ENCODE measurements around the gene PRCP. TPM values are rescaled to one million over a fixed set of nuclear protein-coding genes. Genes with fewer than 3 reads are reported as not detected.

Gene PRCP
- total RNA-seq, 1 donor from 2014 or later: 71.0 TPM

- Histone ChIP-seq H3K36me3 (ENCODE audit: control insufficient read depth in 3 of 3, insufficient read depth in 3 of 3, low read length in 3 of 3) (no peaks in the 10 kb centered on the region), H3K9me3 (ENCODE audit: control insufficient read depth in 3 of 3, low read length in 3 of 3) (no peaks in the 10 kb centered on the region), H3K4me1 (ENCODE audit: control insufficient read depth in 3 of 3, insufficient read depth in 3 of 3, low read length in 3 of 3) (no peaks in the 10 kb centered on the region), H3K27ac (ENCODE audit: low read depth, low read length) (no peak overlapping the region), H3K27me3 (ENCODE audit: control insufficient read depth in 3 of 3, insufficient read depth in 3 of 3, low read length in 3 of 3) (no peaks in the 10 kb centered on the region), H3K4me3 (ENCODE audit: low read length in 3 of 3) (no peak overlapping the region), H3K9ac (ENCODE audit: low read depth in 1 of 3, low read length in 3 of 3) (no peak overlapping the region)
Observed at GRCh38 chr11:82908311-82908710, 8.1 kb upstream of the PRCP start.

- Histone ChIP-seq H3K9ac (ENCODE audit: low read depth in 1 of 3, low read length in 3 of 3) (peak overlapping the region in 1 of 3 donors; percentile 6), H3K27me3 (ENCODE audit: control insufficient read depth in 3 of 3, insufficient read depth in 3 of 3, low read length in 3 of 3) (no peaks in the 10 kb centered on the region), H3K4me3 (ENCODE audit: low read length in 3 of 3) (no peak overlapping the region), H3K9me3 (ENCODE audit: control insufficient read depth in 3 of 3, low read length in 3 of 3) (no peaks in the 10 kb centered on the region), H3K27ac (ENCODE audit: low read depth, low read length) (no peak overlapping the region), H3K4me1 (ENCODE audit: control insufficient read depth in 3 of 3, insufficient read depth in 3 of 3, low read length in 3 of 3) (no peaks in the 10 kb centered on the region), H3K36me3 (ENCODE audit: control insufficient read depth in 3 of 3, insufficient read depth in 3 of 3, low read length in 3 of 3) (no peaks in the 10 kb centered on the region)
Observed at GRCh38 chr11:82907371-82907770, 7.1 kb upstream of the PRCP start.

- H3K9ac ChIP-seq (ENCODE audit: low read depth in 1 of 3, low read length in 3 of 3): no peak overlapping the region
- no peak overlapping the region for H3K27ac ChIP-seq (ENCODE audit: low read depth, low read length)
- H3K4me1 ChIP-seq (ENCODE audit: control insufficient read depth in 3 of 3, insufficient read depth in 3 of 3, low read length in 3 of 3): peaks cover under 1 to 3% (median 2%) of the 10 kb centered on the region in 3 donors
Observed at GRCh38 chr11:82906931-82907330, 6.7 kb upstream of the PRCP start.

GRCh38 chr11:82906236-82906635 lies 6.0 kb upstream of the PRCP start:
- Histone ChIP-seq H3K27me3 (ENCODE audit: control insufficient read depth in 3 of 3, insufficient read depth in 3 of 3, low read length in 3 of 3) (no peaks in the 10 kb centered on the region), H3K4me3 (ENCODE audit: low read length in 3 of 3) (no peak overlapping the region), H3K9me3 (ENCODE audit: control insufficient read depth in 3 of 3, low read length in 3 of 3) (no peaks in the 10 kb centered on the region), H3K27ac (ENCODE audit: low read depth, low read length) (no peak overlapping the region), H3K9ac (ENCODE audit: low read depth in 1 of 3, low read length in 3 of 3) (no peak overlapping the region), H3K36me3 (ENCODE audit: control insufficient read depth in 3 of 3, insufficient read depth in 3 of 3, low read length in 3 of 3) (no peaks in the 10 kb centered on the region), H3K4me1 (ENCODE audit: control insufficient read depth in 3 of 3, insufficient read depth in 3 of 3, low read length in 3 of 3) (peaks cover 4 to 6% (median 4%) of the 10 kb centered on the region in 3 donors)

More at GRCh38 chr11:82906931-82907330, 6.7 kb upstream of the PRCP start:
- Histone ChIP-seq H3K27me3 (ENCODE audit: control insufficient read depth in 3 of 3, insufficient read depth in 3 of 3, low read length in 3 of 3) (no peaks in the 10 kb centered on the region), H3K36me3 (ENCODE audit: control insufficient read depth in 3 of 3, insufficient read depth in 3 of 3, low read length in 3 of 3) (no peaks in the 10 kb centered on the region), H3K4me3 (ENCODE audit: low read length in 3 of 3) (no peak overlapping the region), H3K9me3 (ENCODE audit: control insufficient read depth in 3 of 3, low read length in 3 of 3) (no peaks in the 10 kb centered on the region)

GRCh38 chr11:82903843-82904586 lies 3.8 kb upstream of the PRCP start:
- no peak overlapping the region for H3K4me3 ChIP-seq (ENCODE audit: low read length in 3 of 3)
- no peak overlapping the region for H3K9ac ChIP-seq (ENCODE audit: low read depth in 1 of 3, low read length in 3 of 3)
- H3K4me1 ChIP-seq (ENCODE audit: control insufficient read depth in 3 of 3, insufficient read depth in 3 of 3, low read length in 3 of 3): peaks cover 20 to 23% (median 22%) of the 10 kb centered on the region in 3 donors
- H3K27ac ChIP-seq (ENCODE audit: low read depth, low read length): no peak overlapping the region
- H3K36me3 ChIP-seq (ENCODE audit: control insufficient read depth in 3 of 3, insufficient read depth in 3 of 3, low read length in 3 of 3): no peaks in the 10 kb centered on the region
- H3K9me3 ChIP-seq (ENCODE audit: control insufficient read depth in 3 of 3, low read length in 3 of 3): no peaks in the 10 kb centered on the region
- H3K27me3 ChIP-seq (ENCODE audit: control insufficient read depth in 3 of 3, insufficient read depth in 3 of 3, low read length in 3 of 3): no peaks in the 10 kb centered on the region

- Histone ChIP-seq H3K27ac (ENCODE audit: low read depth, low read length) (no peak overlapping the region), H3K4me1 (ENCODE audit: control insufficient read depth in 3 of 3, insufficient read depth in 3 of 3, low read length in 3 of 3) (peaks cover 24 to 28% (median 25%) of the 10 kb centered on the region in 3 donors), H3K27me3 (ENCODE audit: control insufficient read depth in 3 of 3, insufficient read depth in 3 of 3, low read length in 3 of 3) (no peaks in the 10 kb centered on the region)
Observed at GRCh38 chr11:82902880-82903279, 2.6 kb upstream of the PRCP start.

GRCh38 chr11:82901922-82902485 lies 1.8 kb upstream of the PRCP start:
- H3K9me3 ChIP-seq (ENCODE audit: control insufficient read depth in 3 of 3, low read length in 3 of 3): no peaks in the 10 kb centered on the region
- H3K4me3 ChIP-seq (ENCODE audit: low read length in 3 of 3): peak overlapping the region; percentile 74 to 92 (median 90)
- H3K36me3 ChIP-seq (ENCODE audit: control insufficient read depth in 3 of 3, insufficient read depth in 3 of 3, low read length in 3 of 3): no peaks in the 10 kb centered on the region
- no peaks in the 10 kb centered on the region for H3K27me3 ChIP-seq (ENCODE audit: control insufficient read depth in 3 of 3, insufficient read depth in 3 of 3, low read length in 3 of 3)
- H3K4me1 ChIP-seq (ENCODE audit: control insufficient read depth in 3 of 3, insufficient read depth in 3 of 3, low read length in 3 of 3): peaks cover 24 to 28% (median 25%) of the 10 kb centered on the region in 3 donors
- peak overlapping the region in 1 of 3 donors; percentile 94 for H3K9ac ChIP-seq (ENCODE audit: low read depth in 1 of 3, low read length in 3 of 3)
- H3K27ac ChIP-seq (ENCODE audit: low read depth, low read length): no peak overlapping the region

More at GRCh38 chr11:82902880-82903279, 2.6 kb upstream of the PRCP start:
- Histone ChIP-seq H3K9me3 (ENCODE audit: control insufficient read depth in 3 of 3, low read length in 3 of 3) (no peaks in the 10 kb centered on the region), H3K36me3 (ENCODE audit: control insufficient read depth in 3 of 3, insufficient read depth in 3 of 3, low read length in 3 of 3) (no peaks in the 10 kb centered on the region), H3K9ac (ENCODE audit: low read depth in 1 of 3, low read length in 3 of 3) (no peak overlapping the region), H3K4me3 (ENCODE audit: low read length in 3 of 3) (no peak overlapping the region)

- peak within 1 kb of the TSS; percentile 74 to 92 (median 90) for H3K4me3 ChIP-seq (ENCODE audit: low read length in 3 of 3)
- H3K4me1 ChIP-seq (ENCODE audit: control insufficient read depth in 3 of 3, insufficient read depth in 3 of 3, low read length in 3 of 3): peaks cover 24 to 28% (median 25%) of the 10 kb centered on the region in 3 donors
- no peaks in the 10 kb centered on the region for H3K9me3 ChIP-seq (ENCODE audit: control insufficient read depth in 3 of 3, low read length in 3 of 3)
- no peaks in the 10 kb centered on the region for H3K27me3 ChIP-seq (ENCODE audit: control insufficient read depth in 3 of 3, insufficient read depth in 3 of 3, low read length in 3 of 3)
- peak within 1 kb of the TSS; percentile 77 for H3K27ac ChIP-seq (ENCODE audit: low read depth, low read length)
- no peaks in the 10 kb centered on the region for H3K36me3 ChIP-seq (ENCODE audit: control insufficient read depth in 3 of 3, insufficient read depth in 3 of 3, low read length in 3 of 3)
- peak within 1 kb of the TSS; percentile 88 to 94 (median 92) for H3K9ac ChIP-seq (ENCODE audit: low read depth in 1 of 3, low read length in 3 of 3)
Observed at GRCh38 chr11:82901165-82901921, 1.1 kb upstream of the PRCP start, which contains the start of gene DDIAS. DDIAS (plus strand) TSS chr11:82901736; CDS start chr11:82914739, 13,003 bp downstream.

GRCh38 chr11:82899957-82900276 lies 313 bp downstream of the PRCP start:
- Histone ChIP-seq H3K9me3 (ENCODE audit: control insufficient read depth in 3 of 3, low read length in 3 of 3) (no peaks in the 10 kb centered on the region), H3K27me3 (ENCODE audit: control insufficient read depth in 3 of 3, insufficient read depth in 3 of 3, low read length in 3 of 3) (no peaks in the 10 kb centered on the region), H3K27ac (ENCODE audit: low read depth, low read length) (peak overlapping the region; percentile 77), H3K4me1 (ENCODE audit: control insufficient read depth in 3 of 3, insufficient read depth in 3 of 3, low read length in 3 of 3) (peaks cover 24 to 30% (median 25%) of the 10 kb centered on the region in 3 donors), H3K9ac (ENCODE audit: low read depth in 1 of 3, low read length in 3 of 3) (peak overlapping the region; percentile 88 to 94 (median 92)), H3K36me3 (ENCODE audit: control insufficient read depth in 3 of 3, insufficient read depth in 3 of 3, low read length in 3 of 3) (no peaks in the 10 kb centered on the region), H3K4me3 (ENCODE audit: low read length in 3 of 3) (peak overlapping the region; percentile 74 to 92 (median 90))

All from skeletal muscle tissue (tissue), 4 donors.